Measurements from ENCODE around the gene MAPK1.

Gene MAPK1

DNA sequence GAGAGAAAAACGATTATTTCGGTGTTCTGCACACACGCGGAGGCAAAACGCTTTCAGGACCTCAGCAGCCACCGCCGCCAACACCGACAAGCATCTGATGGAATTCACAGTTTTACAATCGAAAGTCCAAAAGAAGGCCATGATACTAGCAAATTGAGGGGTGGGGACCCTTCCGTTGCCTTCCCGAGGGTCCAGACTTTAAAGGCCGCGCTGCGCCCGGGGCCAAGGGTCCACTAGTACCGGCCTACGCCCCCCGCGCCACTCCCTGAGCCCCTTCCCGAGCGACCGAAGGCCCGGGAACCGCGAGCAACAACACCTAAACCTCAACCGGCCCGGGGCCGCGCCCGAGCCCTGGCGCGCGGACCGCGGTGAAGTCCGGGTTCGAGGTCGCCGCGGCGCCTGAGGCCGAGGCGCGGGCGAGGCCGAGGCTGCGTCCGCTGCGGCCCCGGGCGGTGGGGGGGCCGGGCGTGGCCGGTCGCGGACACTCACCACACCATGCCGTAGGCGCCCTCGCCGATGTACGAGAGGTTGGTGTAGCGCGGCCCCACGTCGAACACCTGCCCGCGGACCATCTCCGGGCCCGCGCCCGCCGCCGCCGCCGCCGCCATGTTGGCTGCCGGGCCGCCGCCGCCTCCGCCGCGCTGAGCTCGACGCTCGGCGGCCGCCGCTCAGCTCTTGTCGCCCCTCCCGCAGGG, 465 bp downstream of the MAPK1 start:
- peak overlapping the region; percentile 89 to 92 for H3K4me3 Mint-ChIP-seq
- H3K36me3 Mint-ChIP-seq: peaks cover 26 to 32% of the 10 kb centered on the region in 2 donors
- peak overlapping the region; percentile 96 for H3K27ac Mint-ChIP-seq
- peak; percentile 11 to 15 for ATAC-seq (replicated peaks)
- peaks cover 4 to 5% of the 10 kb centered on the region in 2 donors for H3K9me3 Mint-ChIP-seq
- no peaks in the 10 kb centered on the region for H3K27me3 Mint-ChIP-seq
- peaks cover 24 to 50% of the 10 kb centered on the region in 2 donors for H3K4me1 Mint-ChIP-seq
- peak; percentile 8 for DNase-seq

DNA sequence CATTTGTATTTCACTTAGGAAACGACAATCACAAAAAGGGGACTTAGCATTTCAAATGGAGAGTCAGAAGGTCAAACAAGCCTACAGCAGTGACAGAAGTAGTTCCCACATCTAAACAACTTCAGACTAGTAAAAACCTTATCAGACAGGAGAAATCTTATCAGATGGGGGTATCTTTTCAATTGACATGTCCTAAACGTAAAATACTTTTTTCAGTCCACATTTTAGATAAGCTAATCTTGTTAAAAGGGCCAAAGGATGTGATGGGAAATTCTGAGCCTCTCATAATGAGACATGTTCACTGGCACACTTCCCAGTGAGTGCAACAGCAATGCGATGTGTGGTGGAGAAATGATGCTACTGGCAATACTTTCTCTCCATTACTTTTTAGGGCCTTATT, 2.4 kb downstream of the MAPK1 start:
- peaks cover 37 to 69% of the 10 kb centered on the region in 2 donors for H3K4me1 Mint-ChIP-seq
- no peak overlapping the region for H3K27ac Mint-ChIP-seq
- H3K9me3 Mint-ChIP-seq: peaks cover 4 to 5% of the 10 kb centered on the region in 2 donors
- ATAC-seq (replicated peaks) (no peak), DNase-seq (no peak)
- no peaks in the 10 kb centered on the region for H3K27me3 Mint-ChIP-seq
- peaks cover 33 to 42% of the 10 kb centered on the region in 2 donors for H3K36me3 Mint-ChIP-seq
- H3K4me3 Mint-ChIP-seq: peak overlapping the region; percentile 26 to 52

GRCh38 chr22:21862386-21863245, 4.8 kb downstream of the MAPK1 start:
- peaks cover 0 to 2% of the 10 kb centered on the region in 2 donors for H3K9me3 Mint-ChIP-seq
- H3K4me3 Mint-ChIP-seq: no peak overlapping the region
- ATAC-seq (replicated peaks) (no peak), DNase-seq (no peak)
- H3K36me3 Mint-ChIP-seq: peaks cover 30 to 43% of the 10 kb centered on the region in 2 donors
- peak overlapping the region; percentile 20 for H3K27ac Mint-ChIP-seq
- H3K27me3 Mint-ChIP-seq: no peaks in the 10 kb centered on the region
- H3K4me1 Mint-ChIP-seq: peaks cover 47 to 81% of the 10 kb centered on the region in 2 donors

- no peak overlapping the region for H3K27ac Mint-ChIP-seq
- peaks cover 30 to 43% of the 10 kb centered on the region in 2 donors for H3K36me3 Mint-ChIP-seq
- peaks cover 51 to 88% of the 10 kb centered on the region in 2 donors for H3K4me1 Mint-ChIP-seq
- H3K9me3 Mint-ChIP-seq: peaks cover 0 to 2% of the 10 kb centered on the region in 2 donors
- DNase-seq (no peak), ATAC-seq (replicated peaks) (no peak)
- H3K4me3 Mint-ChIP-seq: no peak overlapping the region
- no peaks in the 10 kb centered on the region for H3K27me3 Mint-ChIP-seq
These were observed 5.6 kb downstream of the MAPK1 start for GRCh38 chr22:21861851-21862250.

DNA sequence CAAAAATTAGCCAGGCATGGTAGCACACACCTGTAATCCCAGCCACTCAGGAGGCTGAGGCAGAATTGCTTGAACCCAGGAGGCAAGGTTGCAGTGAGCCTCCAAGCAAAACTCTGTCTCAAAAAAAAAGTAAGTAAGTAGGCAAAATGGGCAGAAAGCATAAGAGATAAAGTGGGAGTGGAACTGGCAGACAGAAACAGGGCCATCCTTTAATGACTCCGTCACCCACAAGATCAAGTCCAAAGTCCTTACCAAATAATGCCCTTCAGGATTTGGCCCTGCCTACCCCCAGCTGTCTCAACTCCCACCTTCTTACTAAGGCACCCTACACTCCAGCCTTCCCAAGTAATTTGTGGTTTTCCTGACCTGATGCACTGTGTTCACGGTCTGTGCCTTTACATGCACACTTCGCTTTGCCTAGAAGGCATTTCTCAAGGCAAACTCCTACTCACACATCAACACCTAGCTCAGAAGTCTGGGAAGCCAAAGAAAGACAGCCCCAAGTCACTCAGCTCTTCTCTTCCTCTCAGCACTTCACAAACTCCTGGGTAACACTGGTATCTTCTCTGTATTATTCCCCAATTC, 6.1 kb downstream of the MAPK1 start:
- DNase-seq: no peak
- peaks cover 29 to 41% of the 10 kb centered on the region in 2 donors for H3K36me3 Mint-ChIP-seq
- H3K27me3 Mint-ChIP-seq: no peaks in the 10 kb centered on the region
- no peak for ATAC-seq (replicated peaks)
- no peak overlapping the region for H3K4me3 Mint-ChIP-seq
- H3K9me3 Mint-ChIP-seq: peaks cover 0 to 2% of the 10 kb centered on the region in 2 donors
- H3K4me1 Mint-ChIP-seq: peaks cover 52 to 91% of the 10 kb centered on the region in 2 donors
- H3K27ac Mint-ChIP-seq: no peak overlapping the region

DNA sequence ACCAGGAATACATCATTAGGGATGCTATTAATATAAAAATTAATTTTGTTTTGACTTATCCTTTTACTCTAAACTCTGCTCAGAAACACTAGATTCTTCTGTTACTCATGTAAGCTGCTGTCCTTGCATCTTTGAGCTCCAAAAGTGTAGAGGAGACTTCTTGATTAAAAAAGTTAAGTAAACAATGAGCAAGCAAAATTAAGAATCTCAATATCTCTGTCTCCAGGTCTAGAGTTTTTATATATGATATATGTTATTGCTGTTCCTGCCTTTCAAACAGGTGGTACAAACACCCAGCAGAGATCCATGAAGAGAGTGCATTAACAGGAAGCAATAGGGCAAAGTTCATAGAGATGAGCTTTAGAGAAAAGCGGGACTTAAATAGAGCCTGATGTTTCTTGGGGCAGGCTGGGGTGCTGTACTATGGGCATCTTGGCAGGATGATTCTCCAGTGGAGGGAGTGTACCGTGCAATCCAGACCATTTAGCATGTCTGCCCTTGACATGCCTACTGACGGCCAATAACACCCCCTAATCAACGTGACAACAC, 6.9 kb downstream of the MAPK1 start:
- no peaks in the 10 kb centered on the region for H3K27me3 Mint-ChIP-seq
- H3K27ac Mint-ChIP-seq: no peak overlapping the region
- peaks cover 59 to 93% of the 10 kb centered on the region in 2 donors for H3K4me1 Mint-ChIP-seq
- DNase-seq (no peak), ATAC-seq (replicated peaks) (no peak)
- peaks cover 26 to 41% of the 10 kb centered on the region in 2 donors for H3K36me3 Mint-ChIP-seq
- H3K4me3 Mint-ChIP-seq: no peak overlapping the region
- H3K9me3 Mint-ChIP-seq: peaks cover 0 to 2% of the 10 kb centered on the region in 2 donors

DNA sequence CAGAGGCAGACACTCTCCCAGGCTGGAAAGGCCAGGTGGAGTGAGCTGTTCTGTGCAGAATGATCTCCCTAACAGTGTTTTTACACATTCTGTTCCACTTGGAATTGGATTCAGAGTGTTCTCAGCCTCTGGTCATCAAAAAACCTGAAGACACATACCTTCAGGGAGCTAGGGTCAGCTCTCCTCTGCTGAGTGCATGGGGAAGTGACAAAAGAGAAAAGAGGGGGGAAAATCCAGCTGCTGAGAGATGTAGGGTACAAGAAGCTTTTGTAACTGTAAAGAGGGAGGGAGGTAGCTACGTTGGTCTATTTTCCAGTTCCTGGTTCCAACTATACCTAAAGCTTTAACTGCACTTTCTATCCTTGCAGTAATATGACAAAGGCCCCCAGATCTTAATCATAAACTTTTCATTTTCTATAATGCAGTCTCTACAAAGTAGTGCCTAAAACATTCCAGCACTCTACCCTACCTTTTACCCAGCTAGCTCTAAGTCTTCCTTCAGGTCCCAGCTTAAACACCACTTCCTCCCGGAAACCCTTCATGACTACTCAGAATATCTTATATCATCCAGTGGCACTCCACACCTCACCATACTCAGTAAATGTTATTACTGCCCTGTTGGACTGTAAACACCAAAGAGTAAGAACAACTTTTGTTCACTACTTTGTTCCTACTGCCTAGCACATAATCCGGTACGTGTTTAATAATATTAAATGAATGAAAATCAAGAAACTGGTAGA, 9.2 kb downstream of the MAPK1 start:
- Mint-ChIP-seq H3K36me3 (peaks cover 15 to 32% of the 10 kb centered on the region in 2 donors), H3K4me1 (peaks cover 49 to 92% of the 10 kb centered on the region in 2 donors), H3K27me3 (no peaks in the 10 kb centered on the region), H3K4me3 (peak overlapping the region in 1 of 2 donors; percentile 59), H3K27ac (peak overlapping the region; percentile 42), H3K9me3 (no peaks in the 10 kb centered on the region)
- ATAC-seq (replicated peaks) (peak; percentile 40 to 56), DNase-seq (no peak)

- no peaks in the 10 kb centered on the region for H3K27me3 Mint-ChIP-seq
- no peaks in the 10 kb centered on the region for H3K9me3 Mint-ChIP-seq
- H3K36me3 Mint-ChIP-seq: peaks cover 14 to 30% of the 10 kb centered on the region in 2 donors
- H3K27ac Mint-ChIP-seq: peak overlapping the region; percentile 42
- ATAC-seq (replicated peaks) (peak; percentile 93 to 94), DNase-seq (no peak)
- H3K4me3 Mint-ChIP-seq: peak overlapping the region in 1 of 2 donors; percentile 59
- peaks cover 45 to 94% of the 10 kb centered on the region in 2 donors for H3K4me1 Mint-ChIP-seq
These were observed 9.9 kb downstream of the MAPK1 start for GRCh38 chr22:21857481-21857914.

DNA sequence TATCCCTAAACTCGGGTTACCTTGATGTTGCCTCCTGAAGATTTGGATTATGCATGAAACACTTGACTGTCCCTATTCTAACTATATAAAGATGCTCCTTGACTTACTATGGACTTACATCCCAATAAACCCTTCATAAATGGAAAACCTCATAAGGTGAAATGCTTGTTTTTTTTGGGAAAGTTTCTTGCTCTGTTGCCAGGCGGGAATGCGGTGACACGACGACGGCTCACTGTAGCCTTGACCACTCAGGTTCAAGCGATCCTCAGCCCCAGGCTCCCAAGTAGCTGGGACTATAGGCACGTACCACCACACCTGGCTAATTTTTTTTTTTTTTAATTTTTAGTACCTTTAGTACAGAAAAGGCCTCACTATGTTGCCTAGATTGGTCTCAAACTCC, 10.6 kb downstream of the MAPK1 start:
- ATAC-seq (replicated peaks) (no peak), DNase-seq (no peak)
- Mint-ChIP-seq H3K36me3 (peaks cover 18 to 36% of the 10 kb centered on the region in 2 donors), H3K27ac (no peak overlapping the region), H3K4me1 (peaks cover 44 to 96% of the 10 kb centered on the region in 2 donors), H3K9me3 (no peaks in the 10 kb centered on the region), H3K4me3 (no peak overlapping the region), H3K27me3 (no peaks in the 10 kb centered on the region)

- Mint-ChIP-seq H3K27me3 (no peaks in the 10 kb centered on the region), H3K4me1 (peaks cover 38 to 96% of the 10 kb centered on the region in 2 donors), H3K4me3 (no peak overlapping the region), H3K9me3 (no peaks in the 10 kb centered on the region), H3K36me3 (peaks cover 12 to 30% of the 10 kb centered on the region in 2 donors), H3K27ac (no peak overlapping the region)
- ATAC-seq (replicated peaks): no peak
- no peak for DNase-seq
These were observed 11.2 kb downstream of the MAPK1 start for GRCh38 chr22:21856197-21856596.

- H3K4me1 Mint-ChIP-seq: peaks cover 34 to 94% of the 10 kb centered on the region in 2 donors
- H3K4me3 Mint-ChIP-seq: no peak overlapping the region
- DNase-seq (no peak), ATAC-seq (replicated peaks) (no peak)
- peaks cover 12 to 29% of the 10 kb centered on the region in 2 donors for H3K36me3 Mint-ChIP-seq
- no peaks in the 10 kb centered on the region for H3K9me3 Mint-ChIP-seq
- no peaks in the 10 kb centered on the region for H3K27me3 Mint-ChIP-seq
- peak overlapping the region; percentile 79 for H3K27ac Mint-ChIP-seq
These were observed 11.8 kb downstream of the MAPK1 start for GRCh38 chr22:21855676-21856075.

DNA sequence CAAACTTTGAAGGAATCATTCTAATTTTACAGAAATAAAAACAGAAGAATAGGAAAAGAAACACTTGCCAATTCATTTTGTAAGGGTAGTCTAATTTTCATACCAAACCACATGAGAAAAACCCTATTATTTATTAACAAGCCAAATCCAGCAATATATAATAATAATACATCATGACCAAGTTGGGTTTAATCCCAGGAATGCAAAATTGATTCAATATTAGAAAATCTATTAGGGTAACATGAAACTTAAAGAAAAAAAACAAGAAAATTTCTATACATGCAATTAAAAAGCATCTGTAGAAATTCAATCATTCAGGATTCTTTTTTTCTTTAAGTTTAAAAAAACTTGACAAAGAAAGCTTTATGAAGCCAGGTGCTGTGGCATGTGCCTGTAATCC, 16.8 kb downstream of the MAPK1 start:
- no peak overlapping the region for H3K27ac Mint-ChIP-seq
- ATAC-seq (replicated peaks): no peak
- H3K36me3 Mint-ChIP-seq: peaks cover 19 to 33% of the 10 kb centered on the region in 2 donors
- no peaks in the 10 kb centered on the region for H3K9me3 Mint-ChIP-seq
- H3K4me3 Mint-ChIP-seq: no peak overlapping the region
- peaks cover 24 to 88% of the 10 kb centered on the region in 2 donors for H3K4me1 Mint-ChIP-seq
- H3K27me3 Mint-ChIP-seq: no peaks in the 10 kb centered on the region
- no peak for DNase-seq

DNA sequence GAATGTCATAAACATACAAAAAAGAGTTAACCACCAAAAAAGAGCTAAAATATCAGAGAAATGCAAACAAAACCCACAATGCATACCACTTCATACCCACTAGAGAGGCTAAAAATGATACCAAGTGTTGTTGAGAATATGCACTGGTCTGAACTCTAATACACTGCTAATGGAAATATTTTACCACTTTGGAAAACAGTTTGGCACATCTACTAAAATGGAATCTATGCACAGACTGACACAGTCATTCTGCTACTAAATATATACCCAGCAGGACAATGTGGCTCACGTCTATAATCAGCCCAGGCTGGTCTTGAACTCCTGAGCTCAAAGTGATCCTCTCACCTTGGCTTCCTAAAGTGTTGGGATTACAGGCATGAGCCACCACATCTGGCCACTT, 18.0 kb downstream of the MAPK1 start:
- H3K27me3 Mint-ChIP-seq: no peaks in the 10 kb centered on the region
- DNase-seq (no peak), ATAC-seq (replicated peaks) (peak in 1 of 2 donors; percentile 52)
- H3K9me3 Mint-ChIP-seq: no peaks in the 10 kb centered on the region
- peaks cover 22 to 38% of the 10 kb centered on the region in 2 donors for H3K36me3 Mint-ChIP-seq
- peak overlapping the region; percentile 25 for H3K27ac Mint-ChIP-seq
- H3K4me1 Mint-ChIP-seq: peaks cover 24 to 84% of the 10 kb centered on the region in 2 donors
- no peak overlapping the region for H3K4me3 Mint-ChIP-seq
